Upper lobe of left lung (tissue), 6 donors: ENCODE measurements around the gene AXIN2. TPM values are rescaled to one million over a fixed set of nuclear protein-coding genes. Genes with fewer than 3 reads are reported as not detected.
A peak's percentile ranks its signal among the peaks of the same experiment; 100 is the strongest.

Experiments
- ATAC-seq, 2 donors: fragments of 200-7000 bp; cut with Tn5 transposase; one replicate each; pipeline ENCODE4 v1.9.1; 2022; ENCODE audit warnings: mild to moderate bottlenecking in 2 of 2, moderate library complexity in 2 of 2; ENCODE audit not compliant: low FRiP score in 2 of 2
- DNase-seq, 2 donors: peaks; one replicate each; pipeline ENCODE4 v3.0.0-alpha.2; 2019 to 2020
- H3K27ac ChIP-seq, 4 donors: fragments of 200-600 bp; sonication (generic); one replicate each; pipeline ENCODE4 v1.5.1; 2016 to 2019
- H3K27me3 ChIP-seq, 4 donors: fragments of 200-600 bp; sonication (generic); one replicate each; pipeline ENCODE4 v1.5.1; 2017 to 2019
- H3K36me3 ChIP-seq, 4 donors: fragments of 200-600 bp; sonication (generic); one replicate each; pipeline ENCODE4 v1.5.1; 2016 to 2019
- H3K4me1 ChIP-seq, 4 donors: fragments of 200-600 bp; sonication (generic); one replicate each; pipeline ENCODE4 v1.5.1; 2018 to 2019
- H3K4me3 ChIP-seq, 4 donors: fragments of 200-600 bp; sonication (generic); one replicate each; pipeline ENCODE4 v1.5.1; 2017 to 2019; ENCODE audit warnings: mild to moderate bottlenecking in 2 of 4, moderate library complexity in 1 of 4
- H3K9me3 ChIP-seq, 4 donors: fragments of 200-600 bp; sonication (generic); one replicate each; pipeline ENCODE4 v1.5.1; 2018 to 2019
- EP300 ChIP-seq, 4 donors: sonication (generic); formaldehyde crosslinking; IDR thresholded peaks; one replicate each; pipeline ENCODE4 v1.5.1; 2017; ENCODE audit warnings: antibody characterized with exemption in 4 of 4, control low read depth in 2 of 4
- POLR2A ChIP-seq, 4 donors: fragments of 450-650 bp; IDR thresholded peaks; one replicate each; pipeline ENCODE4 v1.5.1; 2016 to 2017; ENCODE audit warnings: antibody characterized with exemption in 4 of 4, mild to moderate bottlenecking in 2 of 4
- POLR2AphosphoS5 ChIP-seq, 2 donors: sonication (generic); formaldehyde crosslinking; IDR thresholded peaks; one replicate each; pipeline ENCODE4 v1.5.1; 2017; ENCODE audit warnings: antibody characterized with exemption in 2 of 2
- WGBS, 2 donors: methylation state at CpG; one replicate each; pipeline ENCODE4 v1.1.5; 2017 to 2018; 5-methylcytosine and 5-hydroxymethylcytosine counted together
- total RNA-seq, 6 donors: library from RNA; depleted of rRNA in 4 of 6; stranded (reverse); fragments of >200 nt in 4 of 6; gene quantifications; one replicate each; pipeline versions ENCODE4 v1.1.0 to v1.2.1, GENCODE V29; 2016 to 2021
- TF ChIP-seq, protein P1 (sequence below), 6 experiments: fragments of 450-650 bp in 4 of 6; fragments of 200-600 bp in 2 of 6; sonication (generic) in 2 of 6; IDR thresholded peaks; one replicate each; pipeline ENCODE4 v1.5.1; 2016 to 2019; ENCODE audit warnings: antibody characterized with exemption in 6 of 6
- donor health status: DM: no; HTN: no; CAD: no; lungs with moderate emphysema.
- donor health status: DM: no; HTN: yes; CAD: no; lungs with severe emphysema.

AXIN2 gene
- total RNA-seq, 6 donors from 2014 or later = 48.0 to 135 (median 68.9) TPM

DNA sequence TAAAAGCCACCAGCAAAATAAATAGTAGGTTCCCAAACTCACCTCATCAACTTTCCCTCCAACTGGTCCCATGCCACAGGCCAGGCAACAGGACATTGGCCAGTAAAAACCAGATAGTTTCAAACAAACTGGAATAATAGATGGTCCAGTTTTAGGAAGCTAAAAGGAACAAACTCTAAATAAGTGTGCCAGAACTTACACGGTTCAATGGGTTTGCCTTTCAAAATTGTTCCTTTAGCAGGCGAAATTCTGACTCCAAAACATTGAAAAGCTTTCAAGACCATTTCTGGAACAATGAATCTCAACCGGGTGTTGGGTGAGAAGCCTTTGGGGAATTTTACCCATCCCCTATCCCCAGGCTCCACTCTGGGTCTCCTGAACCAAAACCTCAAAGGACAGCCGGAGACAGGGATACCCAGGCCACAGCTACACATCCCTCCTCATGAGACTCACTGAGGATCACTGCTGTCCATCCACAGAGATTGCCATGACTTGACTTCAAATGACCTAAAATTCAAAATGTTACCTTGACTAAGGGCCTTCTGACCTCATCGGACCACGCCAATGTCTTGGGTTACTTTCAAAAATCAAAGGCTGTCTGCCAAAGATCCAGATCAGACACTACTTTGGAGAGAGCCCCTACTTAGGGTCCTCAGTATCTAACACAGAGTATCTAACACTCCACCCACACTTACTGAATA lies 13.0 kb downstream of the AXIN2 start:
- TF ChIP-seq, protein P1, sequence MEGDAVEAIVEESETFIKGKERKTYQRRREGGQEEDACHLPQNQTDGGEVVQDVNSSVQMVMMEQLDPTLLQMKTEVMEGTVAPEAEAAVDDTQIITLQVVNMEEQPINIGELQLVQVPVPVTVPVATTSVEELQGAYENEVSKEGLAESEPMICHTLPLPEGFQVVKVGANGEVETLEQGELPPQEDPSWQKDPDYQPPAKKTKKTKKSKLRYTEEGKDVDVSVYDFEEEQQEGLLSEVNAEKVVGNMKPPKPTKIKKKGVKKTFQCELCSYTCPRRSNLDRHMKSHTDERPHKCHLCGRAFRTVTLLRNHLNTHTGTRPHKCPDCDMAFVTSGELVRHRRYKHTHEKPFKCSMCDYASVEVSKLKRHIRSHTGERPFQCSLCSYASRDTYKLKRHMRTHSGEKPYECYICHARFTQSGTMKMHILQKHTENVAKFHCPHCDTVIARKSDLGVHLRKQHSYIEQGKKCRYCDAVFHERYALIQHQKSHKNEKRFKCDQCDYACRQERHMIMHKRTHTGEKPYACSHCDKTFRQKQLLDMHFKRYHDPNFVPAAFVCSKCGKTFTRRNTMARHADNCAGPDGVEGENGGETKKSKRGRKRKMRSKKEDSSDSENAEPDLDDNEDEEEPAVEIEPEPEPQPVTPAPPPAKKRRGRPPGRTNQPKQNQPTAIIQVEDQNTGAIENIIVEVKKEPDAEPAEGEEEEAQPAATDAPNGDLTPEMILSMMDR (IDR thresholded peaks at IDR 0.05) = no peak
- TF ChIP-seq EP300 (IDR thresholded peaks at IDR 0.05) (no peak), POLR2AphosphoS5 (IDR thresholded peaks at IDR 0.05) (no peak), POLR2A (IDR thresholded peaks at IDR 0.05) (no peak)
- WGBS, 2 donors = 91 to 93% methylated on average over 6 of the region's 6 CpGs
- no peaks in the 10 kb centered on the region for H3K27me3 ChIP-seq
- H3K9me3 ChIP-seq = no peaks in the 10 kb centered on the region
- no peak overlapping the region for H3K4me3 ChIP-seq
- ATAC-seq (no peak), DNase-seq (no peak)
- H3K4me1 ChIP-seq = peaks cover 35 to 75% (median 53%) of the 10 kb centered on the region in 4 donors
- H3K36me3 ChIP-seq = peaks cover 0 to 32% (median 8%) of the 10 kb centered on the region in 4 donors
- H3K27ac ChIP-seq = peak overlapping the region in 3 of 4 donors; percentile 45 to 64 (median 46)

DNA sequence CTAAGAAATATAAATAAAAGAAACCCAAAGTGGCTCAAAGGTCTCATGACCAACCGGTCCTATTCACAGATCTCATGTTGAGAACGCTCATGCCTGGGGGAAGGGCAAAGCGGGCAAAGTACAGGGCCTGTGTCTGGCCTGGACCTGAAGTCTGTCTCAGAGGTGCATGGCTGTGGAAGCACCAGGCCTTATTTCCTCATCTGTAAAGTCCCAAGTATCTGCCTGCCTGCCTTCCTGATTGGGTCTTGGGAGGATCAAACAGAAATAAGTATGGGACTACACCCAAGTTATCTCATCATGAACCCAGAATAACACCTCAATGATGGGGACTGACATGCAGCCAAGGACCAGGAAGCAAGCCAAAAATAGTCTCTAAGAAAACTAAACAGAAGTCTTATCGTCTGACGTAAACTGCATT lies 14.2 kb downstream of the AXIN2 start:
- no peak overlapping the region for H3K4me3 ChIP-seq
- peak overlapping the region; percentile 18 to 71 (median 60) for H3K27ac ChIP-seq
- DNase-seq (peak in 1 of 2 donors; percentile 71), ATAC-seq (peak; percentile 47 to 79)
- TF ChIP-seq EP300 (IDR thresholded peaks at IDR 0.05) = no peak
- peak in 1 of 2 donors; percentile 18 for TF ChIP-seq POLR2AphosphoS5 (IDR thresholded peaks at IDR 0.05)
- no peaks in the 10 kb centered on the region for H3K9me3 ChIP-seq
- peaks cover 43 to 72% (median 60%) of the 10 kb centered on the region in 4 donors for H3K4me1 ChIP-seq
- H3K27me3 ChIP-seq = no peaks in the 10 kb centered on the region
- peaks cover 0 to 36% (median 8%) of the 10 kb centered on the region in 4 donors for H3K36me3 ChIP-seq
- WGBS, 2 donors = 34 to 40% methylated on average over 5 of the region's 5 CpGs

DNA sequence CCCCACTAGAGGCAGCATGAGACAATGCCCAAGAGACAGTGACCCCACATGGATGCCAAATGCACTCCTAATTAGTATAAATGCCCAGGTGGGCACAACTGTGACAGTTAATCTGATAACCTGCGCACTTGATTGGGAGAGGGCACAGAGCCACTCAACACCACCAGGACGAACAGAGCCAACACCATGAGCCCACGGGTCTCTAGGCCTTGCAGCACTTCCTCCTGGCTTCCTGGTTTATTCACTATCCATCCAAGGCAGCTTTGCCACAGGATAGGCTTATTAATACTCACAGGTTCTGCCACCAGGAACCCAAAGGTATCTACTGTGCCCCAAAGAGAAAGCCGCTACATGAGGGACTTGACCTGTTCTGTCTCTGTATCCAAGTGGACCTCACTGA lies 14.9 kb downstream of the AXIN2 start:
- Histone ChIP-seq H3K9me3 (no peaks in the 10 kb centered on the region), H3K4me3 (no peak overlapping the region), H3K27ac (peak overlapping the region; percentile 18 to 71 (median 60)), H3K27me3 (no peaks in the 10 kb centered on the region), H3K4me1 (peaks cover 43 to 65% (median 59%) of the 10 kb centered on the region in 4 donors), H3K36me3 (peaks cover 0 to 35% (median 6%) of the 10 kb centered on the region in 4 donors)
- TF ChIP-seq POLR2A (IDR thresholded peaks at IDR 0.05) (no peak), POLR2AphosphoS5 (IDR thresholded peaks at IDR 0.05) (no peak), EP300 (IDR thresholded peaks at IDR 0.05) (no peak)
- TF ChIP-seq, protein P1 (IDR thresholded peaks at IDR 0.05) = no peak
- no peak for ATAC-seq
- no peak for DNase-seq
- 58 to 60% methylated on average over 3 to 4 of the region's 4 CpGs for WGBS, 2 donors

DNA sequence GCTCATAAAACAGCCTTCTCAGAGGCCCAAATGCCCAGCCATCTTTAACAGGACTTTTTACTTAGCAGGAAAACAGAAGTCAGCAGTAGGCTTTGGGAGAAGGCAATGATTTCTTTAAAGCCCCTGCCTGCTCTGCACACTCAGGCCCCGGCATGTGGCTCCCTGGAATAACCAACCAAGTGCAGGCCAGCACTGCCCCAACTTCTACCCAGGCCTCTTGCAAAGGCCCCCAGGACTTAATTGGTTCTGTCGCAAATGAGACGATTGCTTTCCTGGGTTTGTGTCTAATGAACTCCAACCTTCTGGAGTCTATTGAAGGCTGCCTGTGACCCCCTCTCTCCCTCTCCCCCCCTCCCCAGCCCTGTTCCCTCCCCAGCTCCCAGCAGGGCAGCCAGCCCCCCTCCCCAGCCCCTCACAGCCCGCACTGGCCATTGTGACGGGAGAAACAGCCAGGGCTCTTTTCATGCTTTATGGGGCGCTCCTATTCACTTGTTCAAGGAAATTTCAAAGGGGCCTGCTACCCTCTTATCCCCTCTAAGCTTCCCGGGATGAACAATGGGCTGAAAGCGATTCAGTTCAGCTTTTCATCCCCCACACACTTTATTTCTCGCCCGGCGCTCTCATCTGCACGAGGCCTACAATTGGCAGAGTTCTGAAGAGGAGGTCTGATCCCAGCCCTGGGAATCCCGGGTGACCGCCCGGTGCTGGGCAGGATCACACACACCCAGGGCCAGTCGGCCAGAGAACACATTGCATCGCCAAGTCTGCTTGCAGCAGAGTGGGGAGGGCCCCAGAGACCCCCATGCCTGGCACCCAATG lies 15.5 kb downstream of the AXIN2 start:
- WGBS, 2 donors = 80 to 84% methylated on average over 16 to 17 of the region's 17 CpGs
- Histone ChIP-seq H3K36me3 (peaks cover 0 to 40% (median 9%) of the 10 kb centered on the region in 4 donors), H3K4me1 (peaks cover 43 to 62% (median 60%) of the 10 kb centered on the region in 4 donors), H3K27me3 (no peaks in the 10 kb centered on the region), H3K9me3 (no peaks in the 10 kb centered on the region), H3K27ac (peak overlapping the region; percentile 18 to 71 (median 60)), H3K4me3 (no peak overlapping the region)
- no peak for DNase-seq
- ATAC-seq = no peak
- TF ChIP-seq POLR2AphosphoS5 (IDR thresholded peaks at IDR 0.05) = no peak
- no peak for TF ChIP-seq EP300 (IDR thresholded peaks at IDR 0.05)
- TF ChIP-seq, protein P1 (IDR thresholded peaks at IDR 0.05) = no peak
- TF ChIP-seq POLR2A (IDR thresholded peaks at IDR 0.05) = no peak

DNA sequence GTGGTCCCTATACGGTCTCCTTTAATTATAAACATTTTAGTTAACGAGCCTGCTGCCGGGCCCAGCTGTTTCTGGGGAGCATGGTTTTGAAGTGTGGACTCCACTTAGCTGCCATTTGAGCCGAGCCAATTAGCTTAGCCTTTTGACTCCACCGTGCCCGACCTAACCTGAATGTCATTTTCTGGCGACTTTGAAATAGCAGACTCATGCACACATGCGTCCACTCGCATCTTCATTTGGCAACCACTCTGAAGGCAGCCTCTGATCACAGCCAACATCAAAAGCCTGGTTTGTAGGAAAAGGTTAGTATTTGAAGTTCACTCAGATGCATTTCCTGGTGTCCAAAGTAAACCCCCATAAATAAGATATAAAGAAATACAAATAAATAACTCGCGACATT lies 16.8 kb downstream of the AXIN2 start:
- peak overlapping the region in 2 of 4 donors; percentile 14 to 40 for H3K27ac ChIP-seq
- H3K36me3 ChIP-seq = peaks cover 10 to 53% (median 17%) of the 10 kb centered on the region in 4 donors
- no peak overlapping the region for H3K4me3 ChIP-seq
- H3K4me1 ChIP-seq = peaks cover 43 to 64% (median 52%) of the 10 kb centered on the region in 4 donors
- H3K9me3 ChIP-seq = no peaks in the 10 kb centered on the region
- TF ChIP-seq, protein P1 (IDR thresholded peaks at IDR 0.05) = no peak
- TF ChIP-seq EP300 (IDR thresholded peaks at IDR 0.05) = no peak
- TF ChIP-seq POLR2A (IDR thresholded peaks at IDR 0.05) = no peak
- TF ChIP-seq POLR2AphosphoS5 (IDR thresholded peaks at IDR 0.05) = no peak
- DNase-seq = no peak
- ATAC-seq = no peak
- no peaks in the 10 kb centered on the region for H3K27me3 ChIP-seq
- WGBS, 2 donors = 66 to 79% methylated on average over 11 of the region's 11 CpGs
